H9 (cell line): ENCODE data around the gene IER5. TPM values are rescaled to one million over a fixed set of nuclear protein-coding genes. Genes with fewer than 3 reads are reported as not detected.

Source experiments
- DNase-seq: peaks from one replicate; pipeline ENCODE4 v3.0.0-alpha.2; 2017
- H2AFZ ChIP-seq: one replicate; pipeline ENCODE4 v1.6.1; 2013; ENCODE audit warnings: mild to moderate bottlenecking, low read length, control low read depth, moderate library complexity
- H2AK5ac ChIP-seq: 2 replicates; pipeline ENCODE4 v1.6.1; 2013; ENCODE audit warnings: low read length, control low read depth, mixed read lengths; ENCODE audit not compliant: insufficient read length
- H2BK120ac ChIP-seq: one replicate; pipeline ENCODE4 v1.6.1; 2013; ENCODE audit warnings: low read depth, mild to moderate bottlenecking, low read length, control low read depth, inconsistent platforms; ENCODE audit not compliant: poor library complexity, severe bottlenecking
- H2BK12ac ChIP-seq: 2 replicates; pipeline ENCODE4 v1.6.1; 2013; ENCODE audit warnings: low read length, control low read depth, mixed read lengths, low read depth; ENCODE audit not compliant: insufficient read length
- H2BK15ac ChIP-seq: 2 replicates; pipeline ENCODE4 v1.6.1; 2013; ENCODE audit warnings: low read depth, low read length, control low read depth
- H2BK20ac ChIP-seq: one replicate; pipeline ENCODE4 v1.6.1; 2013; ENCODE audit warnings: low read depth, mild to moderate bottlenecking, low read length, control low read depth, inconsistent platforms; ENCODE audit not compliant: poor library complexity, severe bottlenecking
- H2BK5ac ChIP-seq: 2 replicates; pipeline ENCODE4 v1.6.1; 2013; ENCODE audit warnings: low read length, control low read depth, mixed read lengths; ENCODE audit not compliant: insufficient read length
- H3K14ac ChIP-seq: 2 replicates; pipeline ENCODE4 v1.6.1; 2013; ENCODE audit warnings: low read length, control low read depth; ENCODE audit not compliant: insufficient read depth
- H3K18ac ChIP-seq: 2 replicates; pipeline ENCODE4 v1.6.1; 2013; ENCODE audit warnings: low read depth, mild to moderate bottlenecking, mixed read lengths, low read length, control low read depth; ENCODE audit not compliant: insufficient read length
- H3K23ac ChIP-seq: 2 replicates; pipeline ENCODE4 v1.6.1; 2013; ENCODE audit warnings: low read length, control low read depth, mixed read lengths, low read depth; ENCODE audit not compliant: insufficient read length
- H3K23me2 ChIP-seq: 2 replicates; pipeline ENCODE4 v1.6.1; 2013; ENCODE audit warnings: low read depth, mild to moderate bottlenecking, mixed read lengths, low read length, control low read depth; ENCODE audit not compliant: insufficient read length, poor library complexity, severe bottlenecking
- H3K27ac ChIP-seq: 2 replicates; pipeline ENCODE4 v1.5.1; 2013; ENCODE audit warnings: low read length, control low read depth, mixed read lengths, low read depth; ENCODE audit not compliant: insufficient read length
- H3K27me3 ChIP-seq: 2 replicates; pipeline ENCODE4 v1.6.1; 2013; ENCODE audit warnings: low read length, control low read depth, inconsistent platforms; ENCODE audit not compliant: insufficient read depth
- H3K4ac ChIP-seq: 2 replicates; pipeline ENCODE4 v1.6.1; 2013; ENCODE audit warnings: low read depth, mild to moderate bottlenecking, control low read depth, inconsistent platforms, low read length, moderate library complexity
- H3K4me1 ChIP-seq: 2 replicates; pipeline ENCODE4 v1.6.1; 2013; ENCODE audit warnings: low read length, control low read depth, inconsistent platforms; ENCODE audit not compliant: insufficient read depth
- H3K4me2 ChIP-seq: 2 replicates; pipeline ENCODE4 v1.6.1; 2013; ENCODE audit warnings: low read length, control low read depth, mixed read lengths; ENCODE audit not compliant: insufficient read length, insufficient read depth
- H3K56ac ChIP-seq: 2 replicates; pipeline ENCODE4 v1.6.1; 2013; ENCODE audit warnings: low read depth, mild to moderate bottlenecking, mixed read lengths, low read length, control low read depth; ENCODE audit not compliant: insufficient read length
- H3K79me1 ChIP-seq: 2 replicates; pipeline ENCODE4 v1.6.1; 2013; ENCODE audit warnings: low read depth, mild to moderate bottlenecking, moderate library complexity, low read length, control low read depth, inconsistent platforms; ENCODE audit not compliant: insufficient read depth, poor library complexity, severe bottlenecking
- H3K79me2 ChIP-seq: 2 replicates; pipeline ENCODE4 v1.6.1; 2013; ENCODE audit warnings: low read length, control low read depth, inconsistent platforms; ENCODE audit not compliant: insufficient read depth
- H3K9ac ChIP-seq: 2 replicates; pipeline ENCODE4 v1.6.1; 2013; ENCODE audit warnings: low read length, control low read depth, mixed read lengths; ENCODE audit not compliant: insufficient read length; ENCODE audit errors: extremely low read depth
- H3K9me3 ChIP-seq: one replicate; pipeline ENCODE4 v1.6.1; 2013; ENCODE audit warnings: low read depth, low read length, inconsistent platforms; ENCODE audit not compliant: control insufficient read depth
- H3T11ph ChIP-seq: one replicate; pipeline ENCODE4 v1.6.1; 2013; ENCODE audit warnings: mild to moderate bottlenecking, low read length, control low read depth, inconsistent platforms
- H4K20me1 ChIP-seq: one replicate; pipeline ENCODE4 v1.6.1; 2013; ENCODE audit not compliant: control insufficient read depth, insufficient read length, insufficient read depth
- H4K5ac ChIP-seq: 2 replicates; pipeline ENCODE4 v1.6.1; 2013; ENCODE audit warnings: low read depth, mild to moderate bottlenecking, mixed read lengths, low read length, control low read depth; ENCODE audit not compliant: insufficient read length
- H4K8ac ChIP-seq: replicated peaks from 2 replicates; pipeline ENCODE4 v1.6.1; 2013; ENCODE audit warnings: low read length, control low read depth, mixed read lengths, low read depth; ENCODE audit not compliant: insufficient read length
- H4K91ac ChIP-seq: 2 replicates; pipeline ENCODE4 v1.6.1; 2013; ENCODE audit warnings: low read depth, mild to moderate bottlenecking, moderate library complexity, mixed read lengths, low read length, control low read depth; ENCODE audit not compliant: insufficient read length
- H3K27ac Mint-ChIP-seq, 3 experiments: 2 replicates in 2 of 3; 3 replicates in 1 of 3; pipeline ENCODE4 v1.8.0; 2020 to 2021; ENCODE audit warnings: mixed read lengths in 3 of 3, mild to moderate bottlenecking in 1 of 3, moderate library complexity in 1 of 3
- H3K27me3 Mint-ChIP-seq: 2 replicates; pipeline ENCODE4 v1.8.0; 2021; ENCODE audit warnings: low read depth, mild to moderate bottlenecking, moderate library complexity, mixed read lengths
- H3K36me3 Mint-ChIP-seq, 3 experiments: 2 replicates in 2 of 3; 3 replicates in 1 of 3; pipeline ENCODE4 v1.8.0; 2020 to 2021; ENCODE audit warnings: low read depth in 3 of 3, mixed read lengths in 3 of 3; ENCODE audit not compliant: insufficient read depth in 1 of 3
- H3K4me1 Mint-ChIP-seq, 2 experiments: 2 replicates each; pipeline ENCODE4 v1.8.0; 2020; ENCODE audit warnings: mixed read lengths in 2 of 2
- H3K4me3 Mint-ChIP-seq, 2 experiments: 2 replicates in 1 of 2; 3 replicates in 1 of 2; pipeline ENCODE4 v1.8.0; 2020 to 2021; ENCODE audit warnings: mild to moderate bottlenecking in 2 of 2, mixed read lengths in 2 of 2, moderate library complexity in 1 of 2
- H3K9me3 Mint-ChIP-seq, 2 experiments: 2 replicates in 1 of 2; 3 replicates in 1 of 2; pipeline ENCODE4 v1.8.0; 2020; ENCODE audit warnings: mild to moderate bottlenecking in 2 of 2, mixed read lengths in 2 of 2, moderate library complexity in 1 of 2
- CTCF ChIP-seq: fragments of 200-600 bp; sonication (generic); conservative IDR thresholded peaks from 3 replicates; pipeline ENCODE4 v1.8.0; 2021; ENCODE audit warnings: antibody characterized with exemption, mild to moderate bottlenecking
- WGBS: extraction: QIAGEN DNeasy Blood & Tissue Kit; methylation state at CpG from one replicate; pipeline ENCODE4 v1.1.7; 2013; ENCODE audit warnings: missing lambda C conversion rate, low lambda C conversion rate, mixed read lengths; ENCODE audit not compliant: insufficient read length; ENCODE audit errors: extremely low coverage; 5-methylcytosine and 5-hydroxymethylcytosine counted together
- total RNA-seq: library from RNA; stranded (reverse); gene quantifications from 2 replicates; pipeline ENCODE4 v1.2.1, GENCODE V29; 2021

Gene IER5
- total RNA-seq, 1 experiment from 2014 or later, result 6.7 TPM

- Mint-ChIP-seq H3K27me3 (peaks cover 47% of the 10 kb centered on the region), H3K27ac (no peak overlapping the region), H3K9me3 (no peaks in the 10 kb centered on the region; a peak in 1 of 5 replicates), H3K4me3 (no peak overlapping the region; a peak in 1 of 5 replicates), H3K4me1 (peaks cover 71 to 75% of the 10 kb centered on the region in 2 experiments), H3K36me3 (peaks cover 4 to 12% (median 8%) of the 10 kb centered on the region in 3 experiments; a peak in 4 of 7 replicates)
- Histone ChIP-seq H3K9me3 (no peaks in the 10 kb centered on the region), H4K8ac (no peak overlapping the region), H2AFZ (no peak overlapping the region), H3K79me2 (no peaks in the 10 kb centered on the region), H3K27ac (no peak overlapping the region), H3K14ac (no peak overlapping the region), H2AK5ac (no peak overlapping the region), H3K4me2 (no peak overlapping the region), H4K20me1 (no peaks in the 10 kb centered on the region), H3K56ac (no peak overlapping the region), H3K4ac (no peak overlapping the region), H3K9ac (no peak overlapping the region), H3K18ac (no peak overlapping the region), H3K23me2 (peaks cover 2% of the 10 kb centered on the region), H3K79me1 (no peaks in the 10 kb centered on the region), H4K91ac (no peak overlapping the region), H2BK15ac (no peak overlapping the region), H2BK12ac (no peak overlapping the region), H2BK20ac (no peak overlapping the region), H4K5ac (no peak overlapping the region), H3K4me1 (peaks cover 18% of the 10 kb centered on the region; the same call in 1 of the 2 replicates), H2BK120ac (no peak overlapping the region), H3K27me3 (peaks cover 3% of the 10 kb centered on the region; the same call in 1 of the 2 replicates), H3K23ac (no peak overlapping the region), H3T11ph (no peak overlapping the region), H2BK5ac (no peak overlapping the region)
- no peak for TF ChIP-seq CTCF
- WGBS, result no CpG with 5 or more reads among the region's 8 CpGs
- no peak for DNase-seq
Measured at GRCh38 chr1:181095260-181095659, 6.8 kb downstream of the IER5 start.
